Measurements from ENCODE around the gene SPATA7.

GRCh38 chr14:88363644-88364043 is 21.8 kb upstream of the SPATA7 start:
- TF ChIP-seq, protein P1, sequence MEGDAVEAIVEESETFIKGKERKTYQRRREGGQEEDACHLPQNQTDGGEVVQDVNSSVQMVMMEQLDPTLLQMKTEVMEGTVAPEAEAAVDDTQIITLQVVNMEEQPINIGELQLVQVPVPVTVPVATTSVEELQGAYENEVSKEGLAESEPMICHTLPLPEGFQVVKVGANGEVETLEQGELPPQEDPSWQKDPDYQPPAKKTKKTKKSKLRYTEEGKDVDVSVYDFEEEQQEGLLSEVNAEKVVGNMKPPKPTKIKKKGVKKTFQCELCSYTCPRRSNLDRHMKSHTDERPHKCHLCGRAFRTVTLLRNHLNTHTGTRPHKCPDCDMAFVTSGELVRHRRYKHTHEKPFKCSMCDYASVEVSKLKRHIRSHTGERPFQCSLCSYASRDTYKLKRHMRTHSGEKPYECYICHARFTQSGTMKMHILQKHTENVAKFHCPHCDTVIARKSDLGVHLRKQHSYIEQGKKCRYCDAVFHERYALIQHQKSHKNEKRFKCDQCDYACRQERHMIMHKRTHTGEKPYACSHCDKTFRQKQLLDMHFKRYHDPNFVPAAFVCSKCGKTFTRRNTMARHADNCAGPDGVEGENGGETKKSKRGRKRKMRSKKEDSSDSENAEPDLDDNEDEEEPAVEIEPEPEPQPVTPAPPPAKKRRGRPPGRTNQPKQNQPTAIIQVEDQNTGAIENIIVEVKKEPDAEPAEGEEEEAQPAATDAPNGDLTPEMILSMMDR (conservative IDR thresholded peaks at IDR 0.05; ENCODE audit: low read depth, low read length): no peak
- no peak for TF ChIP-seq POLR2A (IDR thresholded peaks at IDR 0.05; ENCODE audit: low read depth, low read length)
- no peak for TF ChIP-seq RAD21 (IDR thresholded peaks at IDR 0.05; ENCODE audit: low read length)
- no peak for TF ChIP-seq FOS (IDR thresholded peaks at IDR 0.05; ENCODE audit: low read depth, low read length)
- TF ChIP-seq, protein P2, sequence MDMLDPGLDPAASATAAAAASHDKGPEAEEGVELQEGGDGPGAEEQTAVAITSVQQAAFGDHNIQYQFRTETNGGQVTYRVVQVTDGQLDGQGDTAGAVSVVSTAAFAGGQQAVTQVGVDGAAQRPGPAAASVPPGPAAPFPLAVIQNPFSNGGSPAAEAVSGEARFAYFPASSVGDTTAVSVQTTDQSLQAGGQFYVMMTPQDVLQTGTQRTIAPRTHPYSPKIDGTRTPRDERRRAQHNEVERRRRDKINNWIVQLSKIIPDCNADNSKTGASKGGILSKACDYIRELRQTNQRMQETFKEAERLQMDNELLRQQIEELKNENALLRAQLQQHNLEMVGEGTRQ (IDR thresholded peaks at IDR 0.05; ENCODE audit: low read depth, low read length): no peak
- TF ChIP-seq CEBPB (IDR thresholded peaks at IDR 0.05; ENCODE audit: low read depth, low read length): no peak
- no peak for TF ChIP-seq CHD1 (IDR thresholded peaks at IDR 0.05; ENCODE audit: low read depth, low read length)
- TF ChIP-seq RCOR1 (IDR thresholded peaks at IDR 0.05; ENCODE audit: insufficient replicate concordance, low read length): no peak
- TF ChIP-seq RFX5 (IDR thresholded peaks at IDR 0.05; ENCODE audit: low read depth, low read length): no peak
- TF ChIP-seq MXI1 (IDR thresholded peaks at IDR 0.05; ENCODE audit: borderline replicate concordance, low read depth, low read length): no peak
